Body of pancreas (tissue), 4 donors: ENCODE measurements around the gene FAM107B.

Experiments used
- POLR2A ChIP-seq, 3 donors: fragments of 450-650 bp; IDR thresholded peaks; one replicate each; pipeline ENCODE4 v1.6.1; 2016; ENCODE audit warnings: antibody characterized with exemption in 3 of 3, mild to moderate bottlenecking in 2 of 3
- TF ChIP-seq, protein P1 (sequence below), 7 experiments: fragments of 450-650 bp in 4 of 7; fragments of 200-600 bp in 3 of 7; sonication (generic) in 3 of 7; IDR thresholded peaks; one replicate each; pipeline ENCODE4 v1.5.1; 2016 to 2019; ENCODE audit warnings: antibody characterized with exemption in 7 of 7

DNA sequence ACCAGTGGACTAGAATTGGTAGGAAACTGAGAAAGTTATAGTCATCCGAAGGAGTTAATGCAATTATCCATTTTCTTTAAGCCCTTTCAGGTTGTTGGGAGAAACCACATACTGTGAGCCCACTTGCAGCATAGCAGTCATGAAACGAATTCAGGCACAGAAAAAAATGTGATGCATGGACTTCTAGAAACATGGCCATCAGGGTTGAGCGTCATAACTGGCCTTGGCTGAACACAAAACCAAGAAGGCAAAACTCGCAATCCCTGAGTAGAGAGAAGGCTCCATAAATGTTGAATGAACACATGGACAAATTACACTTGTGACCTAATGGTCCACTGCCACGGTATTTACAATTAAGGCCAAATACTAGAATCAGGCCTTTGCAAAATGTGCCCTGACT is 121.9 kb downstream of the FAM107B start:
- TF ChIP-seq, protein P1, sequence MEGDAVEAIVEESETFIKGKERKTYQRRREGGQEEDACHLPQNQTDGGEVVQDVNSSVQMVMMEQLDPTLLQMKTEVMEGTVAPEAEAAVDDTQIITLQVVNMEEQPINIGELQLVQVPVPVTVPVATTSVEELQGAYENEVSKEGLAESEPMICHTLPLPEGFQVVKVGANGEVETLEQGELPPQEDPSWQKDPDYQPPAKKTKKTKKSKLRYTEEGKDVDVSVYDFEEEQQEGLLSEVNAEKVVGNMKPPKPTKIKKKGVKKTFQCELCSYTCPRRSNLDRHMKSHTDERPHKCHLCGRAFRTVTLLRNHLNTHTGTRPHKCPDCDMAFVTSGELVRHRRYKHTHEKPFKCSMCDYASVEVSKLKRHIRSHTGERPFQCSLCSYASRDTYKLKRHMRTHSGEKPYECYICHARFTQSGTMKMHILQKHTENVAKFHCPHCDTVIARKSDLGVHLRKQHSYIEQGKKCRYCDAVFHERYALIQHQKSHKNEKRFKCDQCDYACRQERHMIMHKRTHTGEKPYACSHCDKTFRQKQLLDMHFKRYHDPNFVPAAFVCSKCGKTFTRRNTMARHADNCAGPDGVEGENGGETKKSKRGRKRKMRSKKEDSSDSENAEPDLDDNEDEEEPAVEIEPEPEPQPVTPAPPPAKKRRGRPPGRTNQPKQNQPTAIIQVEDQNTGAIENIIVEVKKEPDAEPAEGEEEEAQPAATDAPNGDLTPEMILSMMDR (IDR thresholded peaks at IDR 0.05) = no peak
- no peak for TF ChIP-seq POLR2A (IDR thresholded peaks at IDR 0.05)
